GM12878 (cell line): ENCODE data around the gene KRTAP1-3. TPM values are rescaled to one million over a fixed set of nuclear protein-coding genes. Genes with fewer than 3 reads are reported as not detected.
"Not testable (repeated sequence)": the region's sequence is repeated elsewhere in the genome, so short reads cannot be mapped to it uniquely, and the experiment has no call there.

Experiments
- ATAC-seq: fragments of 200-7000 bp; cut with Tn5 transposase; 3 replicates; pipeline ENCODE4 v1.9.1; 2020; ENCODE audit warnings: mild to moderate bottlenecking, moderate library complexity
- BruUV-seq: library from RNA; stranded (reverse); fragments of 400-500 nt; replicated peaks from 2 replicates; lab custom pipeline; 2021; lab: Mats Ljungman, UMichigan
- CTCF ChIA-PET: fragments of 300-600 bp; sonication (Branson Sonifier 250); formaldehyde crosslinking; extraction: SDS; loops from one replicate; lab custom pipeline; 2021; ENCODE audit warnings: inconsistent platforms; lab: Yijun Ruan, JAX
- POLR2A ChIA-PET: fragments of 350-600 bp; formaldehyde crosslinking; extraction: SDS; loops from one replicate; lab custom pipeline; 2021; ENCODE audit warnings: inconsistent platforms; lab: Charles Lee
- RAD21 ChIA-PET: fragments of 300-600 bp; sonication (Branson Sonifier 250); formaldehyde crosslinking; loops from one replicate; lab custom pipeline; 2023; ENCODE audit warnings: antibody characterized with exemption; ENCODE audit not compliant: unreplicated experiment; lab: Charles Lee
- SMC1A ChIA-PET: fragments of 300-600 bp; sonication (Branson Sonifier 250); formaldehyde crosslinking; loops from one replicate; lab custom pipeline; 2023; ENCODE audit not compliant: unreplicated experiment, uncharacterized antibody; lab: Charles Lee
- DNase-seq: peaks from one replicate; pipeline ENCODE4 v3.0.0-alpha.2; 2011; ENCODE audit warnings: low read depth, low spot score
- FAIRE-seq: peaks from 3 replicates; lab custom pipeline; 2011; peaks lifted over from hg19 to GRCh38; lab: Jason Lieb, UNC
- H2AFZ ChIP-seq: 2 replicates; pipeline ENCODE4 v1.6.0; 2011; ENCODE audit warnings: low read depth, low read length, control low read depth; ENCODE audit not compliant: control insufficient read depth
- H3K27ac ChIP-seq: 2 replicates; pipeline ENCODE4 v1.5.1; 2011; ENCODE audit warnings: control low read depth; ENCODE audit not compliant: control insufficient read depth, insufficient read depth
- H3K27me3 ChIP-seq, 2 experiments: replicated peaks in 1 of 2; 2 replicates each; pipeline versions ENCODE4 v1.6.0 to v1.6.1; 2011; ENCODE audit warnings: low read length in 1 of 2; ENCODE audit not compliant: control insufficient read depth in 2 of 2, insufficient read depth in 2 of 2
- H3K36me3 ChIP-seq, 2 experiments: 2 replicates each; pipeline ENCODE4 v1.5.1; 2011; ENCODE audit warnings: low read length in 1 of 2; ENCODE audit not compliant: control insufficient read depth in 2 of 2, insufficient read depth in 2 of 2
- H3K4me1 ChIP-seq: 2 replicates; pipeline ENCODE4 v1.6.1; 2011; ENCODE audit warnings: mild to moderate bottlenecking, low read length, moderate library complexity, mixed read lengths; ENCODE audit not compliant: control insufficient read depth, insufficient read depth
- H3K4me2 ChIP-seq: 2 replicates; pipeline ENCODE4 v1.6.0; 2011; ENCODE audit warnings: control low read depth; ENCODE audit not compliant: control insufficient read depth, insufficient read depth
- H3K4me3 ChIP-seq: fragments of 200-600 bp; sonication (generic); 2 replicates; pipeline ENCODE4 v1.5.1; 2016
- H3K79me2 ChIP-seq: 2 replicates; pipeline ENCODE4 v1.6.0; 2011; ENCODE audit warnings: low read length; ENCODE audit not compliant: control insufficient read depth, insufficient read depth
- H3K9ac ChIP-seq: 2 replicates; pipeline ENCODE4 v1.8.0; 2011; ENCODE audit warnings: low read length, control low read depth, mixed read lengths; ENCODE audit not compliant: control insufficient read depth, insufficient read depth
- H3K9me3 ChIP-seq: replicated peaks from 3 replicates; pipeline ENCODE4 v1.5.1; 2011; ENCODE audit warnings: mild to moderate bottlenecking, low read length; ENCODE audit not compliant: control insufficient read depth, insufficient read depth
- H4K20me1 ChIP-seq: 2 replicates; pipeline ENCODE4 v1.6.0; 2011; ENCODE audit not compliant: control insufficient read depth, insufficient read depth
- FOS ChIP-seq: IDR thresholded peaks from 3 replicates; pipeline ENCODE4 v1.6.1; 2011; ENCODE audit warnings: borderline replicate concordance; ENCODE audit not compliant: insufficient read length; ENCODE audit errors: extremely low read depth
- NFIC ChIP-seq: IDR thresholded peaks from 2 replicates; pipeline ENCODE4 v1.6.1; 2012; ENCODE audit warnings: low read depth, mild to moderate bottlenecking, inconsistent platforms, low read length, moderate library complexity
- ZBTB11 ChIP-seq: fragments of 450-650 bp; formaldehyde crosslinking; IDR thresholded peaks from 2 replicates; pipeline ENCODE4 v1.5.0; 2022; ENCODE audit warnings: mild to moderate bottlenecking, missing genetic modification characterization
- WGBS: methylation state at CpG from one replicate; pipeline ENCODE4 v1.1.6; 2016; ENCODE audit warnings: low lambda C conversion rate; ENCODE audit not compliant: insufficient replicate concordance, insufficient coverage; ENCODE audit errors: missing lambda C conversion rate; 5-methylcytosine and 5-hydroxymethylcytosine counted together
- in situ Hi-C: fragments of 300-500 bp; cut with MboI; formaldehyde crosslinking; loops from 9 replicates; pipeline ENCODE4 v1.14.3; 2018; ENCODE audit warnings: mixed read lengths
- intact Hi-C: fragments of 100-400 bp; cut with micrococcal nuclease; formaldehyde crosslinking; loops from one replicate; pipeline ENCODE4 v1.14.2; 2022; ENCODE audit not compliant: unreplicated experiment
- polyA plus RNA-seq, 11 experiments: library from polyadenylated mRNA; depleted of rRNA in 4 of 11; unstranded in 6 of 11; stranded (reverse) in 5 of 11; fragments of >200 nt; fragmentation: Nextera tagmentation in 4 of 11; fragmentation: Illumina TruSeq in 1 of 11; extraction: Ambion mirVana in 4 of 11; extraction: Trizol in 1 of 11; gene quantifications; 1 replicate in 1 of 11; 2 replicates in 10 of 11; pipeline versions ENCODE4 v1.2.1 to v1.2.3, GENCODE V29; 2011 to 2016; ENCODE audit warnings: inconsistent platforms in 2 of 11, missing spikeins in 2 of 11, low read depth in 1 of 11
- total RNA-seq, 4 experiments: library from RNA; depleted of rRNA in 3 of 4; stranded (reverse); fragments of >200 nt in 3 of 4; fragmentation: Illumina TruSeq in 1 of 4; extraction: Trizol in 1 of 4; gene quantifications; 2 replicates each; pipeline versions ENCODE4 v1.2.1 to v1.2.3, GENCODE V29; 2013 to 2021

KRTAP1-3 gene
- total and polyA plus RNA-seq, 10 of the 15 experiments (the other 5 are each of a cell fraction or from before 2014, with no cell fraction given): not detected

DNA sequence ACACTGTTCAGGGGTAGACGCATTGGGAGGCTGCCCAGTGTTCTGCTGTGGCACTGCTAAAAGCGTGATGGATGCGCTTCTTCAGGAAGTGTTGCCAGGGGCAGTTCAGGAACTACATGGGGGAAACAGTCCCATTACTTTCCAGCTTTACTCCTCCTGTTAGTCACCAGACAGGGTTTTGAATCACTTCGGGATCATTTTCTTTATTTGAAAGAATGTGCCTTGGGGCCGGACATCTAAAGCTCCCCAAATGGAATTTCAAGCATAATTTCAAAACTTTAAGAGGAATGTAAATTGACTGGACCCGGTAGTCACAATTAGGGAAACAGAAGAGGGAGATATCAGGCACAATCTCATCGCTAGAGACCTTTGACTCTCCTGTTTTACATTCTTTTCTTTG lies 13.8 kb upstream of the KRTAP1-3 start (continued):
- TF ChIP-seq ZBTB11 (CRISPR knock-in tag) (no peak), FOS (no peak), NFIC (no peak)

GRCh38 chr17:41046735-41047465 lies 12.2 kb upstream of the KRTAP1-3 start, which contains the start of gene KRTAP2-1:
KRTAP2-1 (minus strand) TSS chr17:41047316; CDS start chr17:41047267, 49 bp downstream.
- RAD21 ChIA-PET, H2AFZ ChIP-seq, SMC1A ChIA-PET, H3K9me3 ChIP-seq, H3K36me3 ChIP-seq, BruUV-seq, CTCF ChIA-PET, H3K9ac ChIP-seq, intact Hi-C loops, ATAC-seq, H3K27ac ChIP-seq, in situ Hi-C loops, H3K4me2 ChIP-seq, POLR2A ChIA-PET, H3K4me1 ChIP-seq, H3K27me3 ChIP-seq, H3K4me3 ChIP-seq, H3K79me2 ChIP-seq, H4K20me1 ChIP-seq, FAIRE-seq, DNase-seq: not testable (repeated sequence)
- WGBS: 54% methylated on average over 10 of the region's 33 CpGs
